Uterus (tissue), 4 donors: ENCODE measurements around the gene ZNF324B. TPM values are rescaled to one million over a fixed set of nuclear protein-coding genes. Genes with fewer than 3 reads are reported as not detected.
A peak's percentile ranks its signal among the peaks of the same experiment; 100 is the strongest.

Experiments
- DNase-seq, 2 donors: peaks; one replicate each; pipeline ENCODE4 v3.0.0-alpha.2; 2019 to 2020
- H3K27ac ChIP-seq, 2 donors: fragments of 200-600 bp; sonication (generic); 1 replicate in 1 of 2; 2 replicates in 1 of 2; pipeline ENCODE4 v1.5.1; 2016 to 2018
- H3K27me3 ChIP-seq, 2 donors: fragments of 200-600 bp; sonication (generic); one replicate each; pipeline ENCODE4 v1.5.1; 2018 to 2019; ENCODE audit warnings: control low read depth in 1 of 2
- H3K36me3 ChIP-seq, 2 donors: fragments of 200-600 bp; sonication (generic); one replicate each; pipeline ENCODE4 v1.5.1; 2019; ENCODE audit warnings: control low read depth in 1 of 2
- H3K4me1 ChIP-seq, 2 donors: fragments of 200-600 bp; sonication (generic); one replicate each; pipeline ENCODE4 v1.5.1; 2018 to 2019; ENCODE audit warnings: control low read depth in 1 of 2
- H3K4me3 ChIP-seq, 2 donors: fragments of 200-600 bp; sonication (generic); 1 replicate in 1 of 2; 2 replicates in 1 of 2; pipeline ENCODE4 v1.5.1; 2018 to 2019; ENCODE audit warnings: mild to moderate bottlenecking in 1 of 2
- H3K9me3 ChIP-seq, 2 donors: fragments of 200-600 bp; sonication (generic); one replicate each; pipeline ENCODE4 v1.5.1; 2019; ENCODE audit warnings: control low read depth in 1 of 2
- POLR2A ChIP-seq, 2 donors: fragments of 450-650 bp; IDR thresholded peaks; one replicate each; pipeline ENCODE4 v1.6.1; 2016; ENCODE audit warnings: antibody characterized with exemption in 2 of 2, mild to moderate bottlenecking in 1 of 2, moderate library complexity in 1 of 2
- intact Hi-C: fragments of 100-400 bp; cut with DNase I; formaldehyde crosslinking; loops from one replicate; pipeline ENCODE4 v1.15.1; 2023; ENCODE audit warnings: low total_unique reads
- total RNA-seq, 4 donors: library from RNA; depleted of rRNA in 3 of 4; stranded (reverse); fragments of >200 nt in 3 of 4; gene quantifications; one replicate each; pipeline versions ENCODE4 v1.1.0 to v1.2.4, GENCODE V29; 2014 to 2023
- TF ChIP-seq, protein P1 (sequence below), 4 experiments: fragments of 200-600 bp in 2 of 4; fragments of 450-650 bp in 2 of 4; sonication (generic) in 2 of 4; IDR thresholded peaks; one replicate each; pipeline ENCODE4 v1.5.1; 2016 to 2019; ENCODE audit warnings: antibody characterized with exemption in 4 of 4, mild to moderate bottlenecking in 2 of 4, moderate library complexity in 1 of 4
- donor health status: DM: yes; HTN: yes; CAD: no.

ZNF324B gene
- total RNA-seq, 4 donors from 2014 or later = 1.2 to 17.5 (median 7.3) TPM

DNA sequence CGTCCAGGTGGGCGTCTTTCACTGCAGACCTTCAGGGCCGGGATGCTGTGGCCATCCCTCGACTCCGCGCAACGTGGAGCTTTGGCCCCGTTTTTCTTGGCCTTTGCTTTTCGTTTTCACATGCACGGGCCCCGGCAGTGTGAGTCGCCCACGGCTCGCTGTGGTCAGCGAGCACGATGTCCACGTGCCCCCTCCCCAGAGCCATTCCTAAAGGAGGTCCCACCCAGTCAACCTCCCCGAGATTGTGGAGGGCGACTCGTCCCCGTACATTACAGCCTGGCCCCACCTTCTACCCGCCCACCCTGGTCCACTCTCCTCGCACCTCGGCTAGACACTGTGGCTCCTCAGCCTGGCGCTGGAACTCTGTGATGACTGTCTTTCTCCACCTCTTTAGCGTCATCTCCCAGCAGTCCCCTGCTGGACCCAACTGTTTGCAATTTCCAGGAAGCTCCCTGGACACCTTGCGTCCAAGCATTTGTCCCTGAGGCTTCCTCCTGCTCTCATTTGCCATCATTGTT lies 25.1 kb downstream of the ZNF324B start:
- peaks cover 0 to 5% of the 10 kb centered on the region in 2 donors for H3K4me1 ChIP-seq
- no peak for DNase-seq
- no peaks in the 10 kb centered on the region for H3K36me3 ChIP-seq
- no peak for TF ChIP-seq POLR2A (IDR thresholded peaks at IDR 0.05)
- TF ChIP-seq, protein P1, sequence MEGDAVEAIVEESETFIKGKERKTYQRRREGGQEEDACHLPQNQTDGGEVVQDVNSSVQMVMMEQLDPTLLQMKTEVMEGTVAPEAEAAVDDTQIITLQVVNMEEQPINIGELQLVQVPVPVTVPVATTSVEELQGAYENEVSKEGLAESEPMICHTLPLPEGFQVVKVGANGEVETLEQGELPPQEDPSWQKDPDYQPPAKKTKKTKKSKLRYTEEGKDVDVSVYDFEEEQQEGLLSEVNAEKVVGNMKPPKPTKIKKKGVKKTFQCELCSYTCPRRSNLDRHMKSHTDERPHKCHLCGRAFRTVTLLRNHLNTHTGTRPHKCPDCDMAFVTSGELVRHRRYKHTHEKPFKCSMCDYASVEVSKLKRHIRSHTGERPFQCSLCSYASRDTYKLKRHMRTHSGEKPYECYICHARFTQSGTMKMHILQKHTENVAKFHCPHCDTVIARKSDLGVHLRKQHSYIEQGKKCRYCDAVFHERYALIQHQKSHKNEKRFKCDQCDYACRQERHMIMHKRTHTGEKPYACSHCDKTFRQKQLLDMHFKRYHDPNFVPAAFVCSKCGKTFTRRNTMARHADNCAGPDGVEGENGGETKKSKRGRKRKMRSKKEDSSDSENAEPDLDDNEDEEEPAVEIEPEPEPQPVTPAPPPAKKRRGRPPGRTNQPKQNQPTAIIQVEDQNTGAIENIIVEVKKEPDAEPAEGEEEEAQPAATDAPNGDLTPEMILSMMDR (IDR thresholded peaks at IDR 0.05) = no peak
- no peaks in the 10 kb centered on the region for H3K27me3 ChIP-seq
- H3K27ac ChIP-seq = peak overlapping the region; percentile 84 to 87
- intact Hi-C loops = no loop called here
- no peaks in the 10 kb centered on the region for H3K9me3 ChIP-seq
- H3K4me3 ChIP-seq = peak overlapping the region; percentile 55 to 58

DNA sequence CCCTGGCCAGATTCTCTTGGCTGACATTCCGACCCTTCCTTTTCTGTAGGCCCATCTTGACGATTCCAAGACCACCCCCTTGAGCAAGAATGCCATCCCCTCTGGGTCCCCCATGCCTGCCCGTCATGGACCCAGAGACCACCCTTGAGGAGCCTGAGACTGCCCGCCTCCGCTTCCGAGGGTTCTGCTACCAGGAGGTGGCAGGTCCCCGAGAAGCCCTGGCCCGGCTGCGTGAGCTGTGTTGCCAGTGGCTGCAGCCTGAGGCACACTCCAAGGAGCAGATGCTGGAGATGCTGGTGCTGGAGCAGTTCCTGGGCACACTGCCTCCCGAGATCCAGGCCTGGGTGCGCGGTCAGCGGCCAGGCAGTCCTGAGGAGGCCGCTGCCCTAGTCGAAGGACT lies 25.7 kb downstream of the ZNF324B start:
- no peak overlapping the region for H3K4me3 ChIP-seq
- H3K27ac ChIP-seq = peak overlapping the region; percentile 84 to 87
- intact Hi-C loops = no loop called here

DNA sequence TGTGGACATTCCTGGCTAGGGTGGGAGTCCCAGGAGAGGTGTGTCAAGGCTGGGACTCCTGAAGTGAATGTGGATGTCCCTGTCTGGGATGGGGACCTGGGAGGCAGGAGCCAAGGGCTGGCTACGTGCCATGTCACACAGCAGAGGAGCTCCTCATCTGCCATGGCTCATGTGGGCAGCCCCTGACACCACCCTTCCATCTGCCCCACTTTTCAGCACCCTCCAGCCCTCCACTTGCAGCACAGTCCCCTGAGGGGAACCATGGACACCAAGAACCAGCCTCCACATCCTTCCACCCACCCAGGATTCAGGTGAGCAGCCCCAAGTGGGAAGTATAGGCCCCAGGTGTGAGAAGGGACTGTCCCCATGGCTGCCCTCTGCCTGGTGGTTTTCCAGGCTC lies 26.4 kb downstream of the ZNF324B start:
- no peaks in the 10 kb centered on the region for H3K36me3 ChIP-seq

More for the DNA sequence above, 25.7 kb downstream of the ZNF324B start:
- H3K4me1 ChIP-seq = peaks cover 0 to 5% of the 10 kb centered on the region in 2 donors
- no peak for TF ChIP-seq POLR2A (IDR thresholded peaks at IDR 0.05)
- TF ChIP-seq, protein P1 (IDR thresholded peaks at IDR 0.05) = no peak
- H3K36me3 ChIP-seq = no peaks in the 10 kb centered on the region
- H3K9me3 ChIP-seq = no peaks in the 10 kb centered on the region
- H3K27me3 ChIP-seq = no peaks in the 10 kb centered on the region
- DNase-seq = no peak

DNA sequence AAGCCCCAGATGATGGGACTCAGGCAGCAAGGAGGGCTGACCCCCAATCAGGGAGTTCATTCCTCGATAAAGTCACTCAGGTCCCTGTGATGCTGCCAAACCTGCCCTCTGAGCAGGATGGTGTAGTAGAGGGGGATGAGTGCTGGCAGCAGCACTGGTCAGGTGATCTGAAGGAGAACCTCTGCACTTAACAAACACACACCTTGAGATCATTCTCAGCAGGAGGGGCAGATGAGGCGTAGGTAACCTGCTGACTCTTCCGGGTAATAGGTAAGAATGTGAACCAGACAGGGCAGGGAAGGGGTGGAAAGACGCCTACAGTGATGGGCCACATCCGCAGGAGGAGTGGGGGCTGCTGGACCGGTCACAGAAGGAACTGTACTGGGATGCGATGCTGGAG lies 27.9 kb downstream of the ZNF324B start:
- Histone ChIP-seq H3K4me1 (peaks cover 0 to 5% of the 10 kb centered on the region in 2 donors), H3K27ac (no peak overlapping the region), H3K9me3 (no peaks in the 10 kb centered on the region), H3K36me3 (no peaks in the 10 kb centered on the region), H3K4me3 (no peak overlapping the region), H3K27me3 (no peaks in the 10 kb centered on the region)
- no peak for TF ChIP-seq POLR2A (IDR thresholded peaks at IDR 0.05)
- TF ChIP-seq, protein P1 (IDR thresholded peaks at IDR 0.05) = no peak
- no peak for DNase-seq
- intact Hi-C loops = no loop called here

More for the DNA sequence above, 26.4 kb downstream of the ZNF324B start:
- Histone ChIP-seq H3K9me3 (no peaks in the 10 kb centered on the region), H3K27me3 (no peaks in the 10 kb centered on the region), H3K4me1 (peaks cover 0 to 5% of the 10 kb centered on the region in 2 donors), H3K4me3 (no peak overlapping the region), H3K27ac (no peak overlapping the region)
- no peak for TF ChIP-seq POLR2A (IDR thresholded peaks at IDR 0.05)
- TF ChIP-seq, protein P1 (IDR thresholded peaks at IDR 0.05) = no peak
- no peak for DNase-seq
- intact Hi-C loops = no loop called here

DNA sequence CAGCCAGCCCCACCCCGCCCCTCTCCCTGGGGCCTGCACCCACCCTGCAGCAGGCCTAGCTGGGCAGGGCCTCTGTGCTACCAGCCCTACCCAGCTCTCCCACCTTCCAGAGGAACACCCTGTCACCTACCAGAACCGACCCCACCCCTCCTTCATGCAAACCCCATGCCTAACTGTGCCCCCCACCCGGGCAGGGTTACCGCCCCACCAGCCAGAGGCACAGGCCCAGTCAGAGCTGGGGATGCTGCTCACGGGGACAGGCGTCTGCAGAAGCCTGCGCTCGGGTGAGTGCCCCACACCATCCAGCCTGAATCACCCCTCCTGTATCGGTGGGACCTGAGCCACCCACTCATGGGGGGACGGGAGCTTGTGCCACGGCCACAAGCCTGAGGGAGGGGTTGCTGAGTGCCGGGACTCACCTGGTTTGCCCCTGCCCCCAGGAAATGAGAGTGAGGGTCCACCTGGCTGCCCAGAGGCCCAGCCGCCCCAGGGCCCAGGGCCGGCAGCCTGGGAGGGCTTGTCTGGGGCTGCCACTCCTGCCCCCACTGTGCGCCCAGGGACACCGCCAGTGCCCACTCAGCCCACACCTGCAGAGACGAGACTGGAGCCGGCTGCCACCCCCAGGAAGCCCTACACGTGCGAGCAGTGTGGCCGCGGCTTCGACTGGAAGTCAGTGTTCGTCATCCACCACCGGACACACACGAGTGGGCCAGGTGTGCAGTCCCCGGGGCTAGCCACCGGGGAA lies 28.5 kb downstream of the ZNF324B start:
- no peak for TF ChIP-seq POLR2A (IDR thresholded peaks at IDR 0.05)
- TF ChIP-seq, protein P1 (IDR thresholded peaks at IDR 0.05) = no peak
- peaks cover 0 to 5% of the 10 kb centered on the region in 2 donors for H3K4me1 ChIP-seq
- H3K36me3 ChIP-seq = no peaks in the 10 kb centered on the region
- H3K27ac ChIP-seq = no peak overlapping the region
- no peak for DNase-seq
- intact Hi-C loops = no loop called here
- H3K9me3 ChIP-seq = no peaks in the 10 kb centered on the region
- H3K4me3 ChIP-seq = no peak overlapping the region
- no peaks in the 10 kb centered on the region for H3K27me3 ChIP-seq
